IMR-90 (cell line): ENCODE results near the gene UPK2. TPM values are rescaled to one million over a fixed set of nuclear protein-coding genes. Genes with fewer than 3 reads are reported as not detected.

Experiments used
- ATAC-seq: fragments of 200-7000 bp; cut with Tn5 transposase; 2 replicates; pipeline ENCODE4 v1.9.1; 2020; ENCODE audit warnings: low read depth, mild to moderate bottlenecking, moderate library complexity
- BruUV-seq: library from RNA; stranded (reverse); fragments of 400-500 nt; replicated peaks from 2 replicates; lab custom pipeline; 2021; lab: Mats Ljungman, UMichigan
- CTCF ChIA-PET: fragments of 300-600 bp; formaldehyde crosslinking; extraction: SDS; loops from one replicate; lab custom pipeline; 2021; ENCODE audit warnings: antibody characterized with exemption; lab: Yijun Ruan, JAX
- POLR2A ChIA-PET: fragments of 300-600 bp; sonication (Branson Sonifier 250); formaldehyde crosslinking; loops from one replicate; lab custom pipeline; 2022; ENCODE audit warnings: antibody characterized with exemption; ENCODE audit not compliant: unreplicated experiment; lab: Charles Lee
- DNase-seq: peaks from one replicate; pipeline ENCODE4 v3.0.0; 2013
- H2AFZ ChIP-seq: replicated peaks from 2 replicates; pipeline ENCODE3; 2013; ENCODE audit warnings: low read length, mild to moderate bottlenecking; ENCODE audit not compliant: poor library complexity
- H2AK5ac ChIP-seq: 2 replicates; pipeline ENCODE4 v1.6.1; 2013; ENCODE audit warnings: low read depth, low read length, inconsistent platforms
- H2AK9ac ChIP-seq: replicated peaks from 2 replicates; pipeline ENCODE3; 2013; ENCODE audit warnings: mild to moderate bottlenecking, low read depth, low read length, moderate library complexity; ENCODE audit not compliant: poor library complexity
- H2BK120ac ChIP-seq: 2 replicates; pipeline ENCODE4 v1.6.1; 2013; ENCODE audit warnings: low read depth, low read length, inconsistent platforms
- H2BK15ac ChIP-seq: 3 replicates; pipeline ENCODE4 v1.6.1; 2013; ENCODE audit warnings: low read depth, low read length, inconsistent platforms
- H2BK20ac ChIP-seq: 2 replicates; pipeline ENCODE4 v1.6.1; 2013; ENCODE audit warnings: low read depth, mild to moderate bottlenecking, inconsistent platforms, low read length, moderate library complexity
- H2BK5ac ChIP-seq: 2 replicates; pipeline ENCODE4 v1.6.1; 2013; ENCODE audit warnings: mild to moderate bottlenecking, low read depth, low read length, inconsistent platforms; ENCODE audit not compliant: poor library complexity, severe bottlenecking
- H3K14ac ChIP-seq: replicated peaks from 2 replicates; pipeline ENCODE4 v1.6.1; 2013; ENCODE audit warnings: low read depth, low read length, inconsistent platforms
- H3K18ac ChIP-seq: 2 replicates; pipeline ENCODE4 v1.6.1; 2013; ENCODE audit warnings: low read depth, low read length, control low read depth
- H3K23ac ChIP-seq: 2 replicates; pipeline ENCODE4 v1.6.1; 2013; ENCODE audit warnings: low read depth, low read length, inconsistent platforms
- H3K27ac ChIP-seq: 2 replicates; pipeline ENCODE4 v1.5.1; 2013; ENCODE audit warnings: mild to moderate bottlenecking, control low read depth, low read length; ENCODE audit not compliant: insufficient read depth
- H3K27me3 ChIP-seq: 2 replicates; pipeline ENCODE4 v1.6.1; 2013; ENCODE audit warnings: low read length; ENCODE audit not compliant: control insufficient read depth, insufficient read depth
- H3K36me3 ChIP-seq: 2 replicates; pipeline ENCODE4 v1.6.1; 2013; ENCODE audit warnings: low read length, mixed read lengths; ENCODE audit not compliant: control insufficient read depth, insufficient read depth
- H3K4ac ChIP-seq: 2 replicates; pipeline ENCODE4 v1.6.1; 2013; ENCODE audit warnings: low read depth, low read length, inconsistent platforms
- H3K4me1 ChIP-seq: 2 replicates; pipeline ENCODE4 v1.6.1; 2013; ENCODE audit warnings: low read length, mixed read lengths; ENCODE audit not compliant: control insufficient read depth, insufficient read depth
- H3K4me2 ChIP-seq: 2 replicates; pipeline ENCODE4 v1.6.1; 2013; ENCODE audit warnings: low read depth, mild to moderate bottlenecking, control low read depth, low read length, moderate library complexity
- H3K4me3 ChIP-seq: 2 replicates; pipeline ENCODE4 v1.5.1; 2013; ENCODE audit warnings: low read depth, mild to moderate bottlenecking, control low read depth, low read length, moderate library complexity; ENCODE audit not compliant: insufficient read depth
- H3K56ac ChIP-seq: 2 replicates; pipeline ENCODE4 v1.6.1; 2013; ENCODE audit warnings: low read length, inconsistent platforms; ENCODE audit not compliant: insufficient read depth; ENCODE audit errors: extremely low read depth
- H3K79me1 ChIP-seq, 2 experiments: 2 replicates each; pipeline ENCODE4 v1.6.1; 2013; ENCODE audit warnings: low read length in 2 of 2, inconsistent platforms in 1 of 2, low read depth in 1 of 2
- H3K9ac ChIP-seq: 2 replicates; pipeline ENCODE4 v1.6.1; 2013; ENCODE audit warnings: low read depth, low read length, control low read depth
- H3K9me1 ChIP-seq: 2 replicates; pipeline ENCODE4 v1.6.1; 2013; ENCODE audit warnings: low read length, inconsistent platforms; ENCODE audit not compliant: insufficient read depth
- H3K9me3 ChIP-seq: 2 replicates; pipeline ENCODE4 v1.6.1; 2013; ENCODE audit warnings: low read length; ENCODE audit not compliant: control insufficient read depth, insufficient read depth
- H4K20me1 ChIP-seq: 2 replicates; pipeline ENCODE4 v1.6.1; 2013; ENCODE audit warnings: low read length, inconsistent platforms; ENCODE audit not compliant: insufficient read depth
- H4K5ac ChIP-seq: 2 replicates; pipeline ENCODE4 v1.6.1; 2013; ENCODE audit warnings: mild to moderate bottlenecking, low read depth, low read length, control low read depth
- H4K8ac ChIP-seq, 2 experiments: 2 replicates each; pipeline ENCODE4 v1.6.1; 2013; ENCODE audit warnings: low read depth in 2 of 2, low read length in 2 of 2, control low read depth in 1 of 2, inconsistent platforms in 1 of 2
- H4K91ac ChIP-seq: 2 replicates; pipeline ENCODE4 v1.6.1; 2013; ENCODE audit warnings: low read depth, low read length, inconsistent platforms; ENCODE audit not compliant: insufficient read depth
- BHLHE40 ChIP-seq: fragments of 150-350 bp; IDR thresholded peaks from 2 replicates; pipeline ENCODE4 v1.6.1; 2016; ENCODE audit warnings: mild to moderate bottlenecking, low read depth, low read length
- CTCF ChIP-seq: conservative IDR thresholded peaks from 2 replicates; pipeline ENCODE4 v1.5.1; 2012; ENCODE audit warnings: mild to moderate bottlenecking, low read depth, low read length, improper control_type of control experiment
- FOS ChIP-seq: fragments of 150-350 bp; IDR thresholded peaks from 2 replicates; pipeline ENCODE4 v1.6.1; 2016; ENCODE audit warnings: low read depth, low read length
- MAFK ChIP-seq: IDR thresholded peaks from 2 replicates; pipeline ENCODE4 v1.6.1; 2012; ENCODE audit warnings: low read depth, low read length, improper control_type of control experiment
- MAZ ChIP-seq: IDR thresholded peaks from 2 replicates; pipeline ENCODE4 v1.6.1; 2012; ENCODE audit warnings: low read depth, mild to moderate bottlenecking, low read length, improper control_type of control experiment, moderate library complexity, borderline replicate concordance
- MXI1 ChIP-seq: IDR thresholded peaks from 2 replicates; pipeline ENCODE4 v1.6.1; 2012; ENCODE audit warnings: low read depth, mild to moderate bottlenecking, low read length, moderate library complexity, borderline replicate concordance
- POLR2A ChIP-seq: IDR thresholded peaks from 2 replicates; pipeline ENCODE4 v1.6.1; 2012; ENCODE audit warnings: mild to moderate bottlenecking, low read depth, low read length
- RAD21 ChIP-seq: IDR thresholded peaks from 2 replicates; pipeline ENCODE4 v1.6.1; 2012; ENCODE audit warnings: low read length, improper control_type of control experiment
- SMC3 ChIP-seq: fragments of 150-350 bp; IDR thresholded peaks from 2 replicates; pipeline ENCODE4 v1.6.1; 2016; ENCODE audit warnings: low read depth, mild to moderate bottlenecking, antibody characterized with exemption, low read length, moderate library complexity
- WGBS, 2 experiments: methylation state at CpG; one replicate each; pipeline versions ENCODE4 v1.1.5 to v1.1.7; 2013; ENCODE audit warnings: missing lambda C conversion rate in 2 of 2; ENCODE audit not compliant: insufficient read length in 1 of 2; ENCODE audit errors: extremely low coverage in 2 of 2; 5-methylcytosine and 5-hydroxymethylcytosine counted together
- dilution Hi-C: fragments of 300-500 bp; cut with HindIII; formaldehyde crosslinking; loops from one replicate; pipeline ENCODE4 v1.14.3; 2018; ENCODE audit warnings: low sequenced_read_pairs; ENCODE audit not compliant: unreplicated experiment
- in situ Hi-C: fragments of 300-500 bp; cut with MboI; formaldehyde crosslinking; loops from 3 replicates; pipeline ENCODE4 v1.14.3; 2019; ENCODE audit warnings: low sequenced_read_pairs, inconsistent platforms, mixed read lengths
- intact Hi-C: fragments of 100-400 bp; cut with micrococcal nuclease; formaldehyde crosslinking; loops from 2 replicates; pipeline ENCODE4 v1.10.0; 2022
- polyA plus RNA-seq, 3 experiments: library from polyadenylated mRNA; depleted of rRNA; stranded (reverse); fragments of >200 nt; gene quantifications; 2 replicates each; pipeline ENCODE4 v1.2.3, GENCODE V29; 2012; ENCODE audit warnings: low replicate concordance in 1 of 3
- total RNA-seq: library from RNA; depleted of rRNA; stranded (reverse); fragments of >200 nt; gene quantifications from 2 replicates; pipeline ENCODE4 v1.2.3, GENCODE V29; 2012

The UPK2 gene
- total and polyA plus RNA-seq, 2 of the 4 experiments (the other 2 are of a cell fraction): 0.26 TPM; not detected in 1

- Histone ChIP-seq H3K4ac (peak overlapping the region; percentile 99), H2AFZ (peak overlapping the region; percentile 19), H2BK5ac (peak overlapping the region; percentile 99), H4K20me1 (peaks cover 44% of the 10 kb centered on the region), H3K27me3 (no peaks in the 10 kb centered on the region), H3K9me1 (0 out of 2 replicates have a peak, but pooled peaks cover 10% of the 10 kb centered on the region), H3K27ac (peak overlapping the region; percentile 99), H3K56ac (peak overlapping the region; percentile 94), H3K4me2 (peak overlapping the region; percentile 86), H2AK9ac (peak overlapping the region; percentile 98), H4K91ac (peak overlapping the region; percentile 99), H3K36me3 (peaks cover 27% of the 10 kb centered on the region), H2BK20ac (peak overlapping the region; percentile 90), H2BK120ac (peak overlapping the region; percentile 92), H4K8ac (peak overlapping the region; percentile 93 to 94), H3K4me3 (peak overlapping the region; percentile 25), H2BK15ac (peak overlapping the region; percentile 94; the same call in 1 of the 3 replicates), H3K9me3 (no peaks in the 10 kb centered on the region), H3K18ac (peak overlapping the region; percentile 98), H2AK5ac (peak overlapping the region; percentile 97), H3K4me1 (peaks cover 47% of the 10 kb centered on the region), H3K9ac (peak overlapping the region; percentile 93), H4K5ac (peak overlapping the region; percentile 97), H3K23ac (peak overlapping the region; percentile 92), H3K14ac (peak overlapping the region; percentile 87), H3K79me1 (peaks cover 21 to 80% of the 10 kb centered on the region in 2 experiments; a peak in 3 of 4 replicates)
- no CpG with 5 or more reads among the region's 17 CpGs for WGBS, 2 experiments
- dilution Hi-C loops (no loop called here), in situ Hi-C loops (no loop called here), intact Hi-C loops (loop anchor here (1.0 to 5.0 kb wide), 2 partner anchors 15 to 117 kb away; partner anchors contain the start of gene DDX6)
- BruUV-seq: no TSS peak
- POLR2A ChIA-PET: interaction anchor here (0.6 to 2.9 kb wide), 8 partner anchors 9 to 370 kb away, joined by 3 to 18 read pairs (median 6); partner anchors contain the start of gene BCL9L
- peak; percentile 83 for TF ChIP-seq POLR2A
- peak; percentile 40; the same call in 1 of the 2 replicates for TF ChIP-seq BHLHE40
- no peak for TF ChIP-seq CTCF
- TF ChIP-seq FOS: no peak
- no peak; the same call in 1 of the 2 replicates for TF ChIP-seq MXI1
- TF ChIP-seq MAZ: peak; percentile 94
- TF ChIP-seq SMC3: no peak; the same call in 1 of the 2 replicates
- TF ChIP-seq RAD21: peak; percentile 20
- no peak for TF ChIP-seq MAFK
- DNase-seq: peak; percentile 92
- CTCF ChIA-PET: interaction anchor here (0.6 to 2.6 kb wide), 8 partner anchors 13 to 396 kb away, joined by 3 to 15 read pairs (median 4); partner anchors contain the start of gene DDX6
- ATAC-seq: peak; percentile 21
Observed at GRCh38 chr11:118908901-118909618, 47.0 kb upstream of the UPK2 start.
